ENCODE data around the gene KRT5.

KRT5 gene

DNA sequence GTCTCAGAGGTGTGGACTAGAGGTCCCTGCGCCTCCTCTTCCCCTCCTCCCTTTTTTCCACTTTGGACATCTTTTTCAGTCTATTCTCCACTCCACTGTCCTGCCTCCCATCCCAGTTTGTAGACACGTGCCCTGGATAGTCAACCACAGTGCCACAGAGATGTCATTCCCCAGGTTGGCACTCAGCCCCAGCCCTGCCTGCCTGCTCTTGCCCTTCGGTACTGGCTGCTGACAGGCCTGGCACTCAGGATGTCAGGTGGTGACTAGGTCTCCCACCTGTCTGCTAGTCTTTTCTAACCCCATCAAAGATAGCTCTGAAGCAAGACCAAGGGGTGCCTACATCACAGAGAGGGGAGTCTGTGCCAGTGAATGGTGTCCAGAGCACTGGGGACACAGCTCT lies 16.9 kb upstream of the KRT5 start:
- no peak for DNase-seq (ENCODE audit: low read depth in 2 of 2)

GRCh38 chr12:52535574-52535973 lies 15.4 kb upstream of the KRT5 start:
- no peak for DNase-seq (ENCODE audit: low read depth in 2 of 2)

GRCh38 chr12:52534482-52534881 lies 14.3 kb upstream of the KRT5 start:
- DNase-seq (ENCODE audit: low read depth in 2 of 2): no peak

GRCh38 chr12:52533686-52534470 lies 13.7 kb upstream of the KRT5 start:
- no peak for DNase-seq (ENCODE audit: low read depth in 2 of 2)

DNA sequence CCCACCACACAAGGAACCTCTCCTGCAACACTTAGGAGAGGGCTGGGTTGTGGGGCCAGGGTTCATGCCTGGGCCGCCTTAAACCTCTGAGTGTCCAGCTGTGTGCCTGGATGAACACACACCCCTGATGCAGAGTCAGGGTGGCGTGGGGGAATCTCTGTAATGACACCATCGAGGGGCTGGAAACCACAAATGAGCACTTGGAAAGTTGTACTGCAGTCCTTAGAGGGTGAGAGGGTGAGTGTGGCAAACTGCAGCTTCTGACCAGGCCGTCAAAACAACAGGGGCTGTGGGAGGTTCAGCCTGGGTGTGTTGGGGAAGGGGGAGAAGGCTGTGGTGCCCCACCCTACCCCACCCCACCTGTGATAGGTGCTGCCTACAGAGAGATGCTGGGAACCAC lies 12.4 kb upstream of the KRT5 start:
- DNase-seq (ENCODE audit: low read depth in 2 of 2): no peak

- DNase-seq (ENCODE audit: low read depth in 2 of 2): no peak
Observed at GRCh38 chr12:52531566-52532300, 11.5 kb upstream of the KRT5 start.

- no peak for DNase-seq (ENCODE audit: low read depth in 2 of 2)
Observed at GRCh38 chr12:52530905-52531304, 10.7 kb upstream of the KRT5 start.

GRCh38 chr12:52530366-52530765 lies 10.2 kb upstream of the KRT5 start:
- DNase-seq (ENCODE audit: low read depth in 2 of 2): no peak

DNA sequence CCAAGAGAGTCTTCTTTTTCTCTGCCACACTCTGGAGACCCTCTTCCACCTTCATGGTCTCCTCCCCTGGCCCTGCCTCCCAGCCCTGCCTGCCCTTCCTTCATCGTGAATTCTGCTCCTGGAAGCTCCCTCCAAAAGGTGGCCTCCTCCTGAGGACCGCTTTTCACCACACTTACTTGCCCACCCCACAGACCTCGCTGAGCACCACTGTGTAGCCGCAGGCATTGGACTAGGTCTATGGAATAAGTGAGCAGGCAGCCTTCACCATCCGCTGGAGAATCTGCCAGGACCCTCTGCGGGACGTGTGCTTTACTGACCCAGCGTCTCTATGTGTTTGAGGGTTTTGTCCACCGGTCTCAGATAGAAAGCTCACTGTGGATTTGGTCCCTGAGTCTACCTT lies 9.7 kb upstream of the KRT5 start:
- DNase-seq (ENCODE audit: low read depth in 2 of 2): no peak

DNA sequence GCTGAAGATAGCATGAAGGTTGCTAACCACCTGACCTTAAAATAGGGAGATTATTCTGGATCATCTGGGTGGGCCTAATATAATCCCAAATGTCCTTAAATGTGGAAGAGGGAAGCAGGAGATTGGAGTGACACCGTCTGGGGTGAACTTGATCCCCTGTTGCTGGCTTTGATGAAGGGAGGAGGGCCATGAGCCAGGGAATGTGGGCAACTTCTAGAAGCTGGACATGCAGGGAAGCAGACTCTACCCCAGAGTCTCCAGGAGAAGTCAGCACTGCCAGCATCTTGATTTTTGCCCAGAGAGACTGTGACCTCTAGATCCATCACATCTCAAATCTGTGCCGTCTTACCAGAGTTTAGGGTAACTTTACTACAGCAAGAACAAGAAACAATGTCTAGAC lies 9.2 kb upstream of the KRT5 start:
- DNase-seq (ENCODE audit: low read depth in 2 of 2): no peak

DNA sequence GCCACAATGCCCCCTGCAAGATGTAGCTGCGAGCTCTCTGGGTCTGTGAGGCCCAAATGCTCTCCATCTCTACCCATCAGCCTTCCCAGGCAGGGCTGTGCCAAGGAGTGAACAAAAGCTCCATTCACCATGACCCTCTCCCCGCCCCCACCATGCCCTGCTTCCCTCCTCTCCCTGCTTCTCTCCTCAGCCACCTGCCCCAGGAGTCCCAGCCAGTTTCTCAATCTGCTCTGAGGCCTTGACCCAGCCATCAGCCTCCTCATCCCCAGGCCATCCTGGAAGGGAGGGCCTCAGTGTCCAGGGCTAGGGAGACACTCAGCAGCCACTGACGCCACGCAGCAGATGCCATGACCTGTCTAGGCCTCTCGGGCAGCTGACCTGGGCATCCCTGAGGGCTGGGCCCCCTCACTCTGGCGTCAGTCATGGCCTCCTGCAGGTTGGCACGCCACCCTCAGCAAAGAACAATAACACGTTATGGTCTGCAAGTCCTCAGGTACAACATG lies 8.5 kb upstream of the KRT5 start:
- no peak for DNase-seq (ENCODE audit: low read depth in 2 of 2)

DNA sequence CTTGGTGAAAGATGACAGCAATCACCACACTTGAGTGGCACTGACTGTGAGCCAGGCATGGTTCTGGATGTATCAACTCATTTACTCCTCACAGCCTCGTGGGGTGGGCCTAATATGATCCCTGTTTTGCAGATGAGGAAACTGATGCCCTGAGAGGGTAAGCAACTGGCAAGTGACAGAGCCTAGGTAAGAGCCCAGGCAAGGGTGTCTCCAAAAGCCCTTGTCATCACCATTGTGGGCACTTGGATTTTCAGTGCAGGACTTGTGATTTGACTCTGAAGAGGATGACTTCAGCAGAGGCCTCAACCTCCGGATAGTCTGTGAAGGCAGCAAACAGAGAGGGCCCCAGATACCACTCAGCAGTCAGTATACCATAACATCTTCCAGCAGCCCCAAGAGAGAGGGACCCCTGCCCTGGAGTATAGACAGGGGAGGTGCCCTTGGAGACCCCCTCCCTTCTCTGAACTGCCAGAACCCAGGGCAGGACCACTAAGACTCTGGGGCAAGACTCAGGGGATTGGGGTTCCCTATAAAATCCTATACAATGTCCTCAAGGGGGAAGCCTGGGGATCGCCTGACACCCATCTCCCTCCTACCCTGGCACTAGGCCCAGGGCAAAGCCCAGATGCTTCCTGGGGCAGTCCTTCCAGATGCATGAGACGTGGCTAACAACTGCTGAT lies 7.1 kb upstream of the KRT5 start:
- no peak for DNase-seq (ENCODE audit: low read depth in 2 of 2)

DNA sequence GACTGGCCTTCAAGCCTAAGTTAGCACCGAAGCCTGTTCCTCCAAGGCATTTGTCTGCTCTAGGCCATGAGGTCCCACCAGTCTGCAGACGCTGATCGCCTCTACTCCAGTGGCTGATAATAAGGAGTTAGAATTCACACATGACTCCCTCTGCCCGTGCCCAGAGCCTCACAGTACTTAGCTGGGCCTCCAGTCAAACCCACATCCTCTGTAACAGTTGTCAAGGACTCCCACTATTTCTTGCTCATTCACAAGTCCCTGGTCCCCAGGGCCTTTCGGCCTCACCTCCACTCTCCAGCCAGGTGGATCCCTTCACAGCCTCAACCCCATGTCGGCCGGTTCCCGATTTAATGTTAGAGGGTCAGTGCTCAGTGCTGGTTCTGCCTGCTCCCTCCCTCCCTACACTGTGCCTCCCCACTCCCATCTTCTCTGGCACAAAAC lies 6.3 kb upstream of the KRT5 start:
- no peak for DNase-seq (ENCODE audit: low read depth in 2 of 2)

- DNase-seq (ENCODE audit: low read depth in 2 of 2): no peak
Observed at GRCh38 chr12:52525661-52526499, 5.7 kb upstream of the KRT5 start.

- no peak for DNase-seq (ENCODE audit: low read depth in 2 of 2)
Observed at GRCh38 chr12:52524898-52525591, 4.9 kb upstream of the KRT5 start.

GRCh38 chr12:52524241-52524897 lies 4.2 kb upstream of the KRT5 start:
- no peak for DNase-seq (ENCODE audit: low read depth in 2 of 2)

DNA sequence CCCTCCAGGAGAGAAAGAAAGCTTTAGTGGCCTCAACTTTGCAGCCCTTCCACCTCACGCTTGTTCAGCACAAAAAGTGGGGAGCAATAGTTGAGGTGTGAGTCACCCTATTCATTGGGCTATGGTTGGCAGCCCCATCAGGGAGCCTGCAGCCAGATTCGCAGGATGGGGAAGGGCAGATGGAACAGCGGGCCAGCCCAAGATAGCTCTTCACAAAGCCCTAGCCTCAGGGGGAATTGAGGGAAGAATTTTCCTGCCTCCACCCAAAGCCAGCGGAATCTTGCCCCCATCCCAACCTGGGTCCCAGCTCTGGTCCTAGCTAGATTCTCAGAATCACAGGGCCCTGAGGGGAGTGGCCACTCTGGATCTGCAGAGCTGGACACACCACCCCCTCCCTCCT lies 3.6 kb upstream of the KRT5 start:
- DNase-seq (ENCODE audit: low read depth in 2 of 2): no peak

GRCh38 chr12:52522346-52523011 lies 2.3 kb upstream of the KRT5 start:
- no peak for DNase-seq (ENCODE audit: low read depth in 2 of 2)

DNA sequence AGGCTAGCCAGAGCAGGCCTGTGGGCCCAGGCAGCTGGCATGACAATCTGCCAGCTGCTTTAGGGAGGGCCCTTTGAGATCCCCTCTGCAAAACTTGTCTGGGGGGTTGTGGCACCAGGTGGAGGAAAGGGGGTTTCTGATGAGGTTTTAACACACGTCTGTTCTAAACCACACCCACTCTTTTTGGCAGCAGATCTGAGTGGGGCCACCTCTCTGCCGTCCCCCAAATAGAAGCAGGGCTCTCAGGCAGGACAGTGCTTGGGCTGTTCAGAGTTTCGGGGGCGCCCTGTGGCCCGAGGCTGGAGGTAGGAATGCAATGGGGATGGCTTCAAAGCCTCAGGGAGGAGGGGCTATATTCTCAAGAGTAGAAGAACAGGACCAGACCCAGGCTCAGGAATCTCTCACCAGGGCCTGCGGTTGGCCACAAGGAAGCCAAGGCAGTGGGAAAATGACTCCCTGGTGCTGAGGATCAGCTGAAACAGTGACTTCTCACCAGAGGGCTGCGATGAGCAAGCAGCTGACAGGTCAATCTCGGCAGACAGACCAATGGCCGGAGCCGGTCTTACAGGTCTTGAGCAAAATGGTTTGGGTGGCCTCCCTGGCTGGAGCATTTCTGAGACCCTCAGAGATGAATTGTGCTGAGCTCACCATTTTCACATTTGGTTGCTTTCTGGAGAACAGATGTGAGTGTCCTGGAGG lies 1.5 kb upstream of the KRT5 start:
- no peak for DNase-seq (ENCODE audit: low read depth in 2 of 2)
